GM12878 (cell line): ENCODE results near the gene ACACA. TPM values are rescaled to one million over a fixed set of nuclear protein-coding genes. Genes with fewer than 3 reads are reported as not detected.

Source experiments
- BMI1 ChIP-seq: fragments of 450-650 bp; IDR thresholded peaks from 2 replicates; pipeline ENCODE4 v1.6.1; 2016; ENCODE audit warnings: mild to moderate bottlenecking, moderate library complexity, borderline replicate concordance
- BRCA1 ChIP-seq: IDR thresholded peaks from 2 replicates; pipeline ENCODE4 v1.6.1; 2011; ENCODE audit warnings: low read depth, low read length, improper control_type of control experiment
- CBX3 ChIP-seq: fragments of 200-600 bp; sonication (generic); IDR thresholded peaks from 2 replicates; pipeline ENCODE4 v1.6.1; 2016; ENCODE audit warnings: low read depth, borderline replicate concordance
- CEBPB ChIP-seq, 2 experiments: fragments of 150-350 bp in 1 of 2; IDR thresholded peaks; 2 replicates each; pipeline ENCODE4 v1.6.1; 2012 to 2014; ENCODE audit warnings: low read depth in 2 of 2, low read length in 2 of 2, borderline replicate concordance in 1 of 2, inconsistent platforms in 1 of 2
- CREM ChIP-seq: IDR thresholded peaks from 2 replicates; pipeline ENCODE4 v1.6.1; 2014; ENCODE audit warnings: antibody characterized with exemption, low read depth
- EED ChIP-seq: sonication (generic); IDR thresholded peaks from 2 replicates; pipeline ENCODE4 v1.6.1; 2016; ENCODE audit warnings: antibody characterized with exemption, low read depth
- ETV6 ChIP-seq, 2 experiments: fragments of 450-650 bp in 1 of 2; IDR thresholded peaks in 1 of 2; conservative IDR thresholded peaks in 1 of 2; 2 replicates each; pipeline ENCODE4 v1.6.1; 2014; ENCODE audit warnings: antibody characterized with exemption in 1 of 2, borderline replicate concordance in 1 of 2, low read depth in 1 of 2, mild to moderate bottlenecking in 1 of 2, moderate library complexity in 1 of 2
- IKZF1 ChIP-seq: fragments of 450-650 bp; conservative IDR thresholded peaks from 2 replicates; pipeline ENCODE4 v1.6.1; 2017; ENCODE audit warnings: antibody characterized with exemption, mild to moderate bottlenecking
- JUND ChIP-seq: IDR thresholded peaks from 2 replicates; pipeline ENCODE4 v1.6.1; 2012; ENCODE audit warnings: low read depth, mild to moderate bottlenecking, low read length, improper control_type of control experiment, moderate library complexity
- KAT2A ChIP-seq: conservative IDR thresholded peaks from 2 replicates; pipeline ENCODE4 v1.6.1; 2011; ENCODE audit warnings: low read depth, low read length; ENCODE audit not compliant: control insufficient read depth
- MTA2 ChIP-seq: fragments of 450-650 bp; IDR thresholded peaks from 2 replicates; pipeline ENCODE4 v1.6.1; 2016; ENCODE audit warnings: low read depth, mild to moderate bottlenecking, moderate library complexity
- MXI1 ChIP-seq: fragments of 150-350 bp; IDR thresholded peaks from 2 replicates; pipeline ENCODE4 v1.6.1; 2011; ENCODE audit warnings: low read depth, mild to moderate bottlenecking, inconsistent platforms, low read length, improper control_type of control experiment
- NR2C1 ChIP-seq: fragments of 450-650 bp; IDR thresholded peaks from 2 replicates; pipeline ENCODE4 v1.6.1; 2017; ENCODE audit warnings: antibody characterized with exemption, mild to moderate bottlenecking, moderate library complexity
- POLR2A ChIP-seq: IDR thresholded peaks from 2 replicates; pipeline ENCODE4 v1.6.1; 2011; ENCODE audit warnings: low read depth, mild to moderate bottlenecking, low read length
- POLR2AphosphoS2 ChIP-seq: IDR thresholded peaks from 2 replicates; pipeline ENCODE4 v1.6.1; 2011; ENCODE audit warnings: low read depth, mild to moderate bottlenecking, low read length, improper control_type of control experiment, moderate library complexity
- RELA ChIP-seq: fragments of 450-650 bp; IDR thresholded peaks from 2 replicates; pipeline ENCODE4 v1.8.0; 2014; ENCODE audit warnings: borderline replicate concordance; ENCODE audit not compliant: partially characterized antibody
- STAT3 ChIP-seq: IDR thresholded peaks from 2 replicates; pipeline ENCODE4 v1.6.1; 2011; ENCODE audit warnings: low read depth, low read length, improper control_type of control experiment
- YY1 ChIP-seq: IDR thresholded peaks from 2 replicates; pipeline ENCODE4 v1.6.1; 2011; ENCODE audit warnings: low read depth, mild to moderate bottlenecking, low read length
- ZNF24 ChIP-seq: fragments of 450-650 bp; IDR thresholded peaks from 2 replicates; pipeline ENCODE4 v1.6.1; 2017; ENCODE audit warnings: antibody characterized with exemption, mild to moderate bottlenecking
- ZNF622 ChIP-seq: fragments of 450-650 bp; IDR thresholded peaks from 2 replicates; pipeline ENCODE4 v1.6.1; 2017; ENCODE audit warnings: mild to moderate bottlenecking, inconsistent platforms
- ZSCAN29 ChIP-seq: fragments of 450-650 bp; IDR thresholded peaks from 2 replicates; pipeline ENCODE4 v1.6.1; 2017; ENCODE audit warnings: mild to moderate bottlenecking, moderate library complexity
- polyA plus RNA-seq, 11 experiments: library from polyadenylated mRNA; depleted of rRNA in 4 of 11; unstranded in 6 of 11; stranded (reverse) in 5 of 11; fragments of >200 nt; fragmentation: Nextera tagmentation in 4 of 11; fragmentation: Illumina TruSeq in 1 of 11; extraction: Ambion mirVana in 4 of 11; extraction: Trizol in 1 of 11; gene quantifications; 1 replicate in 1 of 11; 2 replicates in 10 of 11; pipeline versions ENCODE4 v1.2.1 to v1.2.3, GENCODE V29; 2011 to 2016; ENCODE audit warnings: inconsistent platforms in 2 of 11, missing spikeins in 2 of 11, low read depth in 1 of 11
- total RNA-seq, 4 experiments: library from RNA; depleted of rRNA in 3 of 4; stranded (reverse); fragments of >200 nt in 3 of 4; fragmentation: Illumina TruSeq in 1 of 4; extraction: Trizol in 1 of 4; gene quantifications; 2 replicates each; pipeline versions ENCODE4 v1.2.1 to v1.2.3, GENCODE V29; 2013 to 2021
- TF ChIP-seq, protein P1 (sequence below): IDR thresholded peaks from 2 replicates; pipeline ENCODE4 v1.6.1; 2011; ENCODE audit warnings: mild to moderate bottlenecking, low read depth, low read length, moderate library complexity; ENCODE audit not compliant: insufficient replicate concordance
- TF ChIP-seq, protein P2 (sequence below): fragments of 450-650 bp; IDR thresholded peaks from 2 replicates; pipeline ENCODE4 v1.6.1; 2014; ENCODE audit warnings: mild to moderate bottlenecking
- TF ChIP-seq, protein P3 (sequence below): fragments of 450-650 bp; formaldehyde crosslinking; IDR thresholded peaks from 2 replicates; pipeline ENCODE4 v1.4.0; 2022; ENCODE audit warnings: mild to moderate bottlenecking, moderate library complexity
- TF ChIP-seq, protein P4 (sequence below): fragments of 450-650 bp; IDR thresholded peaks from 2 replicates; pipeline ENCODE4 v1.6.1; 2016; ENCODE audit warnings: mild to moderate bottlenecking

Gene ACACA
- total and polyA plus RNA-seq, 10 of the 15 experiments (the other 5 are each of a cell fraction or from before 2014, with no cell fraction given), result 12.9 to 74.2 (median 32.0) TPM

DNA sequence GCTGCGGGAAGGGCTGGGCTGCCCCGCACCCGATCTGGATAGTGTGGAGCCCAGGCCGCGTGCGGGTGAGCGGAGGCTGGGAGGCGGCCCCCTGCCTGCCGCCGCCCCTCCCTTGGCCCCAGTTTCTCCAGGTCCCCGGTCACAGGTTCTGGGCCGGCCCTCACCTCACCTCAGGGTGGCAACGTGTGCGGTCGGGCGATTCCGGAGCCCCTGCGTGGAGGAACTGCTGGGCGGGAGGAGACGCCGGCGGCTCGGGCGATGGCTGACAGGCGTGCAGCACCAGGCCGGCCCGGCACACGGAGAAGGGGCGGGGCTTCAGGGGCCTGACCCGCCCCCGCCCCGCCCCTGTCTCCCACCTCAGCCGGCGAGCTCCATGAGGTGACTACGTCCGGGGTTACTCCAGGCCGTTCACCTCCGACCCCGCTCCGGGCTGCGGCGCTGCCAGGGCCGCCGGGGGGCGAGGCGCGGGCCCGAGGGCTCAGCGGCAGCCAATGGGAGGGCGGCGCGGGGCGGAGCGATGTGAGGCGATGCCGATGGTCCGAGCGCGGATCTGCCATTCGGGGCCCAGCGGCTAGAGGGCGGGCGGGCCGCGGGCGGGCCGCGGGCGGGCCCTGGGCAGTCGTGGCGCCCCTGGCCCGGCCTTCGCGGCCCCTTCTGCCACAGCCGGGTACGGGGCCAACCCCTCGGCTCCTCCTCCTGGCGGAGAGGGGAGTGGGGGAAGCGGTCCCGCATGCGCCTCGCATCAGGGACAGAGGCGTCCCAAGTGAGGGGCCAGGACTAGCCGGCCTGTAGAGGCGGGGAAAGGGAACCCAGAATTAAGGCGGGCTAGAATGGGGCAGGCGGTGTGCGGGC lies 47.6 kb downstream of the ACACA start (continued):
- TF ChIP-seq, protein P1, sequence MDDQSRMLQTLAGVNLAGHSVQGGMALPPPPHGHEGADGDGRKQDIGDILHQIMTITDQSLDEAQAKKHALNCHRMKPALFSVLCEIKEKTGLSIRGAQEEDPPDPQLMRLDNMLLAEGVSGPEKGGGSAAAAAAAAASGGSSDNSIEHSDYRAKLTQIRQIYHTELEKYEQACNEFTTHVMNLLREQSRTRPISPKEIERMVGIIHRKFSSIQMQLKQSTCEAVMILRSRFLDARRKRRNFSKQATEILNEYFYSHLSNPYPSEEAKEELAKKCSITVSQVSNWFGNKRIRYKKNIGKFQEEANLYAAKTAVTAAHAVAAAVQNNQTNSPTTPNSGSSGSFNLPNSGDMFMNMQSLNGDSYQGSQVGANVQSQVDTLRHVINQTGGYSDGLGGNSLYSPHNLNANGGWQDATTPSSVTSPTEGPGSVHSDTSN, result no peak
- TF ChIP-seq ETV6 (conservative IDR thresholded peaks at IDR 0.05 in 1 of 2, IDR thresholded peaks at IDR 0.05 in 1 of 2; ENCODE audit: borderline replicate concordance in 1 of 2, low read depth in 1 of 2) (no peak), YY1 (peak; percentile 80), BRCA1 (no peak), IKZF1 (peak; percentile 50; the same call in 1 of the 2 replicates), ZSCAN29 (0 out of 2 replicates have a peak, but pooled peaks have one; percentile 33), ZNF24 (no peak), JUND (no peak), STAT3 (no peak), CREM (no peak), MXI1 (peak; percentile 72), POLR2A (peak; percentile 79), POLR2AphosphoS2 (no peak), ZNF622 (no peak), KAT2A (no peak), MTA2 (no peak), RELA (no peak), CBX3 (no peak), EED (no peak), CEBPB (IDR thresholded peaks at IDR 0.05; ENCODE audit: borderline replicate concordance in 1 of 2, low read depth in 2 of 2, low read length in 2 of 2) (no peak), NR2C1 (peak; percentile 95), BMI1 (no peak)
- TF ChIP-seq, protein P2, sequence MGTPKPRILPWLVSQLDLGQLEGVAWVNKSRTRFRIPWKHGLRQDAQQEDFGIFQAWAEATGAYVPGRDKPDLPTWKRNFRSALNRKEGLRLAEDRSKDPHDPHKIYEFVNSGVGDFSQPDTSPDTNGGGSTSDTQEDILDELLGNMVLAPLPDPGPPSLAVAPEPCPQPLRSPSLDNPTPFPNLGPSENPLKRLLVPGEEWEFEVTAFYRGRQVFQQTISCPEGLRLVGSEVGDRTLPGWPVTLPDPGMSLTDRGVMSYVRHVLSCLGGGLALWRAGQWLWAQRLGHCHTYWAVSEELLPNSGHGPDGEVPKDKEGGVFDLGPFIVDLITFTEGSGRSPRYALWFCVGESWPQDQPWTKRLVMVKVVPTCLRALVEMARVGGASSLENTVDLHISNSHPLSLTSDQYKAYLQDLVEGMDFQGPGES, result no peak
- TF ChIP-seq, protein P3, sequence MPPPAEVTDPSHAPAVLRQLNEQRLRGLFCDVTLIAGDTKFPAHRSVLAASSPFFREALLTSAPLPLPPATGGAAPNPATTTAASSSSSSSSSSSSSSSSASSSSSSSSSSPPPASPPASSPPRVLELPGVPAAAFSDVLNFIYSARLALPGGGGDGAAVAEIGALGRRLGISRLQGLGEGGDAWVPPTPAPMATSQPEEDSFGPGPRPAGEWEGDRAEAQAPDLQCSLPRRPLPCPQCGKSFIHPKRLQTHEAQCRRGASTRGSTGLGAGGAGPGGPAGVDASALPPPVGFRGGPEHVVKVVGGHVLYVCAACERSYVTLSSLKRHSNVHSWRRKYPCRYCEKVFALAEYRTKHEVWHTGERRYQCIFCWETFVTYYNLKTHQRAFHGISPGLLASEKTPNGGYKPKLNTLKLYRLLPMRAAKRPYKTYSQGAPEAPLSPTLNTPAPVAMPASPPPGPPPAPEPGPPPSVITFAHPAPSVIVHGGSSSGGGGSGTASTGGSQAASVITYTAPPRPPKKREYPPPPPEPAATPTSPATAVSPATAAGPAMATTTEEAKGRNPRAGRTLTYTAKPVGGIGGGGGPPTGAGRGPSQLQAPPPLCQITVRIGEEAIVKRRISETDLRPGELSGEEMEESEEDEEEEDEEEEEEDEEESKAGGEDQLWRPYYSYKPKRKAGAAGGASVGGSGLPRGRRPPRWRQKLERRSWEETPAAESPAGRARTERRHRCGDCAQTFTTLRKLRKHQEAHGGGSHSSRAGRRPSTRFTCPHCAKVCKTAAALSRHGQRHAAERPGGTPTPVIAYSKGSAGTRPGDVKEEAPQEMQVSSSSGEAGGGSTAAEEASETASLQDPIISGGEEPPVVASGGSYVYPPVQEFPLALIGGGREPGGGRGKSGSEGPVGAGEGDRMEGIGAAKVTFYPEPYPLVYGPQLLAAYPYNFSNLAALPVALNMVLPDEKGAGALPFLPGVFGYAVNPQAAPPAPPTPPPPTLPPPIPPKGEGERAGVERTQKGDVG (CRISPR knock-in tag), result no peak
- TF ChIP-seq, protein P4, sequence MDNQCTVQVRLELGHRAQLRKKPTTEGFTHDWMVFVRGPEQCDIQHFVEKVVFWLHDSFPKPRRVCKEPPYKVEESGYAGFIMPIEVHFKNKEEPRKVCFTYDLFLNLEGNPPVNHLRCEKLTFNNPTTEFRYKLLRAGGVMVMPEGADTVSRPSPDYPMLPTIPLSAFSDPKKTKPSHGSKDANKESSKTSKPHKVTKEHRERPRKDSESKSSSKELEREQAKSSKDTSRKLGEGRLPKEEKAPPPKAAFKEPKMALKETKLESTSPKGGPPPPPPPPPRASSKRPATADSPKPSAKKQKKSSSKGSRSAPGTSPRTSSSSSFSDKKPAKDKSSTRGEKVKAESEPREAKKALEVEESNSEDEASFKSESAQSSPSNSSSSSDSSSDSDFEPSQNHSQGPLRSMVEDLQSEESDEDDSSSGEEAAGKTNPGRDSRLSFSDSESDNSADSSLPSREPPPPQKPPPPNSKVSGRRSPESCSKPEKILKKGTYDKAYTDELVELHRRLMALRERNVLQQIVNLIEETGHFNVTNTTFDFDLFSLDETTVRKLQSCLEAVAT, result no peak
